Measurements from ENCODE around the gene ZBTB20.

The ZBTB20 gene

GRCh38 chr3:114609973-114610630, 537.0 kb downstream of the ZBTB20 start:
- no peak for DNase-seq

- DNase-seq = no peak
These were observed 538.8 kb downstream of the ZBTB20 start for GRCh38 chr3:114608293-114608692.

- no peak for DNase-seq
These were observed 540.8 kb downstream of the ZBTB20 start for GRCh38 chr3:114606336-114606735.

DNA sequence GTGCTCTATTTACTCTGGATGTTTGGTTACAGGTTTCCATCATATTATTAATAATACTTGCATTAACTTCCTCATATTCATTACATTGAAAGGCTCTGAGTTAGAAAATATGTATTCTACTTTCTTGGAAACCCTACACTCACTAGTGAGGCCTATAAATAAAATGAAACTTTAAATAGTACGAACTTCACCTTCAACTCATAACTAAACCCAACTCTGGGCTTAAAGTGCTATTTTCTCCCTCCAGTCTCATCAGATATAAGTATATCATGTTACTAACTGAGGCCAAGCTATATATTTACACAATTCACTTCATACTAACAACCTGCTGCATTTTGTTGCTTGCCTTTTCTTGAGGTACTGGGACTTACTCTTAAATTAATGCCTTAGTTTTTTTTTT, 546.5 kb downstream of the ZBTB20 start:
- DNase-seq = no peak

DNA sequence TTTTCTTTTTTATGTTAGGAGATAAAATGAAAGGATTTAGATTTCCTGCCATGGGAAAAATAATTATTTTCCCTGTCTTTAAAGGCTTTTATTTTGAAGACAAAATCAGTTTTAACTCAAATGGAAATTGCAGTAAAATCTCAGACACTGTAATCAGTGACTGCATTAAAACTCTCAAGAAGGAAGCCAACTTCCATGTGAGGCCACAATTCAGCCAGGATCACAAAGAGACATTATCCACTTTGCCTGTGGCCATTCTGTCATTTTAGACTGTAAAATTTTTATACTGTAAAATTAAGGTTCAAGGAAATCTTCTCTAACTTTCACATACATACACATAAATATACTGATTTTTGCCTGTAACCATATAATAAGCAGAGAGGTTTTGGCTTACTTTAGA, 549.2 kb downstream of the ZBTB20 start:
- DNase-seq = no peak

- DNase-seq = no peak
These were observed 550.1 kb downstream of the ZBTB20 start for GRCh38 chr3:114597012-114597411.

DNA sequence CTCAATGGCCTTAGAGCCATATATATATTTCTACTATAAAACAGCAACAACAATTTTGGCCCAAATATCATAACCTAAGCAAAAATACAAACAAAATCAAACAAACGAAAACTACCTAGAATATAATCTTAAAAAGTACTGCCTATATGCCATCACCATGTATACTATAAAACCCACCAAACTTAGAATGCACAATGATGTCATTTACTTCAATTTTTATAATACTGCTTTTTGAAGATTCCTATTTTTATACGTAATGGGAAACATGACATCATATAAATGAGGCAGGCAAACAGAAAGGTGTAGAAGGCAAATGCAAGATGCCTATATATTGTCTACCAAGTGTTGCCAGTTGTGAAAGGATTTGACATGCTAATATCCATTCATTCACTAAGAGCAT, 550.9 kb downstream of the ZBTB20 start:
- no peak for DNase-seq

DNA sequence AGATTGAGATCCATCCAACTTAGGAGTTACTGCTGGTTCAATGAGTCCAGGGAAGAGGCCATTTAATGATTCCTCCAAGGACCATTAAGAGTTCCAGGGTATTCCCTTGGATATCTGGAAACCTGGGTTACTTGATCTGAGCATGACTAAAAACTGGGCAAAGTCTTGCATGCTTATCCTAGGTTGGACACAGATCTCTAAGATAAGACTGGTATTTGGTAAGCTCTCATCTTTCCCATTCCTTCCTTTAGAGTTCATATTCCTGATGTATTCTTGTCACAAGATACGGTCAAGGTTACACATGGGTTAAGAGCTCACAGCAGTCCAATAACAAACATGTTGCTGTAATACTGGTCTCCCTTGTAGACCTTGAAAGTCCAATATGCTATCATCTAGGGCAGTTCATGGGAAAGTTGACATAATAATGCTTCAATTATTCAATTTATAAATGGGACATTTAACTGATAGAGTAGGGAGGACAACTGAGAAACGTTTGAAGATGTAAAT, 551.5 kb downstream of the ZBTB20 start:
- DNase-seq = no peak

DNA sequence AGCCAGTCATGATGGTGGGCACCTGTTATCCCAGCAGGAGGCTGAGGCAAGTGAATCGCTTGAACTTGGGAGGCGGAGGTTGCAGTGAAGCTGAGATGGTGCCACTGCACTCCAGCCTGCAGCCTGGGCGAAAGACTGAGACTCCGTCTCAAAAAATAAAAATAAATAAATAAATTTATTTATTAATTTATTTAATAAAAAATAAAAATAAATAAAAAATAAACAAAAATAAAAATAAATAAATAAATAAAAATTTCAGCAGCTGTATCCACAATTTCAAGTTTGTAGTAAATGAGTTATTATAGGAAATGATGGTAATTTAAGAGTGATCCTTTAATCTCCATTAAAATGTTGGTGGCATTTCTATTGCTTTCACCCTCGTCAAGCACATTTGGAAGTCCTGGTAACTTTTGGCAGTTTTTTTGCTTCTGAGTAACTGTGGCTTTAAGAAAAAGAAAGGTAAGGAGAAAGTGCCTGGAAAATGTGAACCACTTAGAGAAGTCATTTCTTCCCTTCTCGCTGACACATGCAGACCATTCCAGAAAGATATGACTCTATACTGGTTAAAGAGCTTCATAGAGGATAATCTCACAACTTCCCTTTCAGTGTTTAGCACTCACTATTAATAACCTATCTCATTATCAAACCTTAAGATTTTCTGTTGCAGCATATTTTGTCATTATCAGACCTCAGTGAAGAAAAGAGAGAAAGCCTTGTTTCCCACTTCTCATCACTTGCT, 556.6 kb downstream of the ZBTB20 start:
- no peak for DNase-seq

DNA sequence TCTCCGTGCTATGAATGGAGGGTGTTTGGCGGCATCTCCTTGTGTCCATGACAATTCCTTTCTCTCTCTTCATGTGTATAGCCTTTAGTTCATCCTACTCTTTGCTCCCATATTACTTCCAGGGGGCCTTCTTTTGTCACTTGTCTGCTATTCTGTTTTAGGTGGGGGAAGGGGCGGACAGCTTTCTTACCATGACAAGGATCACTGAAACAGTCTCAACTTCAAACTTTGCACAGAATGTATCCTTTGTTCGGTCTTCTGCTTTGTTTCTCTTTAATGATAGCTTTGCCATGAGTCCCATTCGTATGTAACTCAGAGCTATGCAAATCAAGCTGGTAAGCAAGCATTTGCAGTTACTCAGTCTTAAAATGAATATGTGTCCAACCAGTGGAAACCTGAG, 559.1 kb downstream of the ZBTB20 start:
- DNase-seq = no peak

DNA sequence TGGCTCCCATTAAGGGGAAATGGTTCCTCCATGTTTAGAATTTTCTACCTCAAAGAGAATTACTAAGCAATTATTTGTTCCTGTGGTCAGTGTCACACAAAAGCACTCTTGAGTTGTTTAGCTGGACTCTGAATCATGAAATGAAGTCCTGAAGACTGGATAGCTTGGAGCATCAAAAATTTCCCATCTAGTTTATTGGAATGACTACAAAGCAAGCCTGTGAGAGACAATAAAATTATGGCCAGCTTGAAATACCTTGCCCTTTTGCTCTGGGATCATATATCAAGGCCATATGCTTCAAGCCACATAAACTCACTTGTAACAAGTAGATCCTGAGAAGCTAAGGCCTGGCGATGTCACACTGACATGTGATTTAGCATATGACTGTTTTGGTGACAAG, 561.0 kb downstream of the ZBTB20 start:
- no peak for DNase-seq

GRCh38 chr3:114585687-114586086, 561.4 kb downstream of the ZBTB20 start:
- DNase-seq = no peak

DNA sequence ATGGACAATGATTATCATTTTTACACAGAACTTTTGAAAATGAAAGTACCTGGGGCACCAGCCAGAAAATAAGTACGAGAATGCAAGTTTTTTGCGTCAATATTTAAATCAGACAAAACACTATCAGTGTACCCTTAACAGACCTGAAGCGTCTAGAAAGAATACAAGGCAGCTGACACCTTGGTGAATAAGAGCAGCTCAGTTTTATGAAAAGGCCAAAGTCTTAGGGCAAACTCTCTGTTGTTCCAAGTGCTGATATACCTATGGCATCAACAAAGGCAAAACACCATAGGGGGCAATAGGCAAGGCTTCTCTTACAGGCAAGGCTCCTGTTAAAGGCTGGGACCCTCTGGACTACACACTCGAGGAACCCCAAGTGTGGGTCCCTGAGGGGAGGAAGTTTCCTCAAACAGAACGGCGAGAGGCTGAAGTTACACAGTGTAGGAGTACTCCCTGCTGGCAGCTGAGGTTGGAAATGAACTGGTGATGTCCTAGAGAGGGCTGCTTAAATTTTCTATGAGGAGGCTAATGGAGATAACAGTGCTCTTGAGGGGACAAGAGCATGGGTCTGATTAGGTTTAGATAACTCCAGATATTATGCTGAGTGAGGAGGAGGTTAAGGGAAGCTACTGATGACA, 562.2 kb downstream of the ZBTB20 start:
- DNase-seq = no peak

DNA sequence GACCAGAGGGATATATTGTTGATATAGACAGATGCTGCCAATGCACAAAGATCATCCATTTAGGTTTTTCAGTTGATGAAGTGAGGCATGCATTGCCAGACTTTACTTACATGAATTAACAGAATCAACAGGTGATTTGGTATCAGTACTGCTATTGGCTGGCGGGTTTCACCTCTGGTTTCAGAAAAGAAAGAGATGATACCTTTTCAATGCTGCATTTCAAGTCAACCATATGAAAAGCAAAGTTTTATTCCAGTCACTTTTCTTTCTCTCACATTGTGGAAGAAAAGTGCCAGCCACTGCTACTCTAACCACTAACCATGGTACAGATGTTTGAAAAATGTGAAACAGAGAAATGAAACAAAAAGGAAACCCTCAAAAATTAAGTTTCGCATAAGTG, 564.2 kb downstream of the ZBTB20 start:
- DNase-seq = peak in 1 of 2 experiments; percentile 23

DNA sequence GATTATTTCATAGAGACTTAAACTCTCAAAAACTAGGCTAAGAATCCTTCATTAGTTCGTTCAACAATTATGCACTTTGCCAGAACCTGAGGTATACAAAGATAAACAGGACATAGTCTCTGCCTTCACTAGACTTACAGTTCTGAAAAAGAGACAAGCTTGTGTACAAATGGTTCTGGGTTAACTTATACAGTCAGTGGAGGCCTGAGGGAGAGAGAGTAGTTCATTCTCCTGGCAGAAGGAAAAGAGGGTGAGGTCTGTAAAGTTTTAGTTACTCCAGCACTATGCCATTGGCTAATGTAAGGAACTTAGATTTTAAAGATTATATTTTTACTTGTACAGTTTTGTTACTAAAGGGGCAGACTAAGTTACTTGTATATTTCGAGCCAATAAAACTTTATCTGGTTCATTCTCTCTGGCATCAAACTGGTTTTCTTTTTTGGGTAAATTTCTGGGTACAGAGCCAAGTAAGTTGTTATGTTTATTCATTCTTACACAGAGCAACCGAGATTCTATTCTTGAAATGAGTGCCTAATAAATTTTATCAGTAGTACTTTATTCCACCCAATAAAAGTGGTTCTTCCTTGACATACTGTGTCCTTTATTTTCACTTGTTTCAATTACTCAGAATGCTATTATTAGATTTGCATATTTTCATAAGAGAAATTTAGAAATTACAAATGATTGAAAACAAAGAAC, 574.6 kb downstream of the ZBTB20 start:
- DNase-seq = no peak

DNA sequence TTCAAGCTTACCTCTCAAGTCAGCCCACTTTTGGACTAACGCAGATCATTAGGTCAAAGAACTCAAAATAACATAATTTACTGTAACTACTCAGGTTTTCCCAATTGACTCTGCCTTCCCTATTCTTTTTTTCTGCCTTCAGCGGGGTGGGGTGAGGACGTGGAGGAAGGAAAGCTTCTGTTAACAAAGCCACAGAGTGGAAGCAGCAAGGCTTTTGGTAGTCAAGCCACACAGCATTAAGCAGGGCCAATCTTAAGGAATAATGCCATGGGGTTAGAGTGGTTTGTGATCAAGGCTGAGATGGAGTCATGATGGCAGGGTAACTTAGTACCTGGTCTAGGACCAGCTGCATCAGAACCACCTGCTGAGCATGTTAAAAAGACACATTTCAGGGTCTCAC, 575.7 kb downstream of the ZBTB20 start:
- DNase-seq = no peak

DNA sequence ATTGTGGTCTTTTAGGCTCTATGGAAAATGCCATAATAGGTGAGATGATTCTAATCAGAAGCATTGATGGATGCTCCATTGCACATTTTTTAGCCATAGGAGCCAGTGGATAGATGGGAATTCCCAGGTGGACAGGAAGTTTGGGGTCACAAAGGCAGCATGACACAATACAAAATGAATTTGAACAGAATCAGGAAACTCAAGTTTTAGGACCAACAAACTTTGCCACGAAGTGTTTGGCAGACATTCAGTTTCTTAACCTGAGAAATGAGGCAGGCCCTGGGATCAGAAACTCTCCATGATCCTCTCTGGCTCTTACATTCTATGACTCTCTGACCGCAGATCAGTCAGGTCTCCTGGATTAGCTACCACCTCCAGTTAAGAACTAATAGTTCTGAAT, 577.9 kb downstream of the ZBTB20 start:
- no peak for DNase-seq

DNA sequence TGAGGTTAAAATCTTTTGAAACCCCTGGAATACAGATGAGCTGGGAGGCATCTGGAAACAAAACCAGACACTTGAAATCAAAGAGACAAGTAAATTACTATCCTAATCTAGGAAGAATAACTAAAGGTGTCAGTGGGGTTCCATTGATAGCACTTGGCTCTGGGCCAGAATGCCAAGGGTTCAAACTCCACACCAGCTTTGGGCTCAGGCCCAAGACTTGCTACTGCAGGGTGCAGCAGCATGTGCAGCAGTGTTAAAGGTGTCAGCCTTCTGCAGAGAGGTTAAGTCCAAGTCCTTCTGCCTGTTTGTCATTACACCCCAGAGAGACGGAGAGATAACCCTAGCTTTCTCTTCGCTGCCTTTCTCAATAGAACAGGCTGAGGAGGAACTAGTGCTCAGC, 579.3 kb downstream of the ZBTB20 start:
- no peak for DNase-seq

DNA sequence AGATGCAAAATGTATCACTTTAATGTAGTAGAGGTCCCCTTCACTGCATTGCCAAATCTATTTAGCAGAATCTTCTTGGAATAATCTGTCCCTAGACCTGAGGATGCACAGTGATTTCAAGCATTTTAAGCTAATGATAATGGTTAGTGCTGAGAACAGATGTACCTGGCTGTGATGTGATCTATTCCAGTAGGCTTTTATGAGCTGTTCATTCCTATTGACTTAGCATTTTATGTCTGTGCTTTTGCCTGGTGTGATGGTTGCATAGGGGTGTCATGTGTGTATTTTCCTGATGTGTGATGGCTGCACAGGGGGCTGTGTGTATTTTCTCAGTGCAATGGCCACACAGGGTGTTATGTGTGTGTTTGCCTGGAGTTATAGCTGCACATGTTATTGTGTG, 580.3 kb downstream of the ZBTB20 start:
- DNase-seq = no peak

DNA sequence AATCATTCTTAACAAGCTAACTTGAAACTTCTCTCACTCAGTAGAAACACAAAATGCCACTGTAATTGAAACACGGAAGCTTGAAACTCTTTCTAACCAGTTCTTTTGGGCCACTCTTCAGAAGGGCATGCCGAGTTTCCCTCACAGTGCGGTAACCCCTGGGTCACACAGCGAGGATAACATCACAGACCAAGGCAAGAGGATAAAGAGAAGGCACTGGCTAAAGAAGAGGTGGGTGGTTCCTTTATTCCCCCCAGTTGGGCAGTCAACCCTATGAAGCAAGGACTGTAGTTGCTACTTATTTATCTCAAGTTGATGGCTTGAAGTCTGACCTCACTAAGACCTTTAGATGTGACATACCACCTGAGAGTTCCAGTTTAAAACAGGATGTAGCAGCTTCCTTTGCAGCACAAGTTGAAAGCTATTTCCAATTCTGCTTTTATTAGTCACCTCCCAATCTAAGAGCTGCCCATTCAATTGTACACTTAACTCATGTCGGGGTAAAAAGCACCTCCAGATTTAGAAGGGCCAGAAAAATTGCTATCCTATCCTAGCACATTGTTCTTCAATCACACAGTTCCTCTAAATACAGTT, 580.8 kb downstream of the ZBTB20 start:
- no peak for DNase-seq

DNA sequence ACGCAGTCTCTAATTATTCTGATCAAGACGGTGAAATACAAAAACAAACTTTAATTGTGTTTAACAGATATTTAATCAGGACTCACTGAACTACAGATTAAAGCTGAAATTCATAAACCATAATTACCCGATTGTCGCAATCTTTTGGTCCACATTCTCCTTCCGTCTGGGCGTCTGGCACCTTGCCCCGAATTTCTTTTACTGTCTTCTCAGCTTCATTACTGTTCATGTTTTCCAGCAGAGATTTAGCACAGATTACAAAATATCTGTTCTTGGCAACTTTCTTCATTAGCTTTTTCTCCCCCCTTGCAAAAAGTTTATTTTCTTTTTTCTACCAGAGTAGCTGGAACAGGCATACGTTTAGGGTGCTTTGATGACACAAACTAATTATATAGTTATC, 581.9 kb downstream of the ZBTB20 start:
- no peak for DNase-seq

DNA sequence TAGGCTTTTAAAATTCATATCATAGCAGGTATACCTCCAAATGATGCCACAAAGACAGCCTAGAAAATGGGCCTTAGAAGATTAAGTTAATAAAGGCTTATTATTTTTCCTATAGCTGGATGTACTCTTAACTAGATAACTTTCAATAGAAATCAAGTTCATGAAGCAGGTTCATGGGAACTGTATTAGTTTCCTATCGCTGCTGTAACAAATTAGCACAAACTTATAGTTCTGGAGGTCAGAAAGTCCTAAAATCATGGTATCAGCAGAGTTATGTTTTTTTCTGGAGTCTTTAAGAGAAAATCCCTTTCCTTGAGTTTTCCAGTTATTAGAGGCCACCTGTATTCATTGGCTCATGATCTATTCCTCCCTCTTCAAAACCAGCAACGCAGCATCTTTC, 583.4 kb downstream of the ZBTB20 start:
- no peak for DNase-seq

DNA sequence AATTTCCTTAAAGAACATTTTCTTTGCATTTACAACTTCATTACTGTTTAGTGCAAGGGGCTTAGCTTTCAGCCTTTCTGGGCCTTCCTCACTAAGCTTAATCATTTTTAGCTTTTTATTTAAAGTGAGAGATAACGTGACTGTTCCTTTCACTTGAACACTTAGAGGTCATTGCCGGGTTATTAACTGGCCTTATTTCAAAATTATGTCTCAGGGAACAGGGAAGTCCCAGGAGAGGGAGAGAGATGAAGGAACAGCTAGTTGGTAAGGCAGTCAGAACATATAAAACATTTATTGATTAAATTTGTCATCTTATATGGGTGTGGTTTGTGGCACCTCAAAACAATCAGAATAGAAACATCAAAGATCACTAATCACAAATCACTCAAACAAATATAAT, 584.5 kb downstream of the ZBTB20 start:
- no peak for DNase-seq
